ENCODE results near the gene CREM. TPM values are rescaled to one million over a fixed set of nuclear protein-coding genes. Genes with fewer than 3 reads are reported as not detected.
"Not testable (repeated sequence)": the region's sequence is repeated elsewhere in the genome, so short reads cannot be mapped to it uniquely, and the experiment has no call there.

CREM gene
- total RNA-seq, 1 donor from 2014 or later = 46.6 TPM

DNA sequence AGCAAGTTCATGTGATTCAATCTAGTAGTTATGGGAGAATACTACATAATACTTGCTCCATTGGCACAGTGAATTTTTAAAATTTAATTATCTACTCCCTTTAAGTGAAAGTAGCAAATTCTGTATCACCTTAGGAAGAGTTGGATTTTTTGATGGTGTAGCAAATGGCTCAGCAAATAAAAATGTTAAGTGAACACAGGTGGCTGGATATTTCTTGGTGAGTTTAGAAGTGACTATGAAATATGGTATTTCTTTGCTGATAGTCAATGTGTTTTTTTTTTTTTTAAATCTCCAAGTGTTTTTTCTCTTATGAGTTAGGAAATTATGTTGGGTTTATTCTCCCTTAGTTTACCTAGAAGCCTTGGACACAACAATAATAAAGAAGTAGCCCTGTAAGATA is 67.8 kb downstream of the CREM start:
- DNase-seq (ENCODE audit: low read depth) = no peak

DNA sequence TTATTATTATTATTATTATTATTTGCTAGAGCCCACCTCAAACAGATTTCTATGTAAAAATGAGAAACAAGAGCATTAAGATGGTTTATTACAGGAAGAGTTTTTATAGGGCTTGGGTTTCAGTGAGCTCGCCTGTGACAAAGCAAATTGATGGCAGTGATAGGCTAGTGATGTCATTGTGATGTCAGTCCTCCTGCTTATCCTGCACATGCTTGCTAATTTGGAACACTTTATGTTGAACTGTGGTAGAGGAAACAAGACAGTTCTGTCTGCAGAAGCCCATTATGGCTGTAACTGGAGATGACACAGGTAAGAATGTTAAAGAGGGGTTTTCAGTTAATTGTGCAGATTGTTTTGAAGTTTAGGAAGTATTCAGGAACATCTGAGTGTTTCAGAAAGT is 68.3 kb downstream of the CREM start:
- peak; percentile 14 for DNase-seq (ENCODE audit: low read depth)

DNA sequence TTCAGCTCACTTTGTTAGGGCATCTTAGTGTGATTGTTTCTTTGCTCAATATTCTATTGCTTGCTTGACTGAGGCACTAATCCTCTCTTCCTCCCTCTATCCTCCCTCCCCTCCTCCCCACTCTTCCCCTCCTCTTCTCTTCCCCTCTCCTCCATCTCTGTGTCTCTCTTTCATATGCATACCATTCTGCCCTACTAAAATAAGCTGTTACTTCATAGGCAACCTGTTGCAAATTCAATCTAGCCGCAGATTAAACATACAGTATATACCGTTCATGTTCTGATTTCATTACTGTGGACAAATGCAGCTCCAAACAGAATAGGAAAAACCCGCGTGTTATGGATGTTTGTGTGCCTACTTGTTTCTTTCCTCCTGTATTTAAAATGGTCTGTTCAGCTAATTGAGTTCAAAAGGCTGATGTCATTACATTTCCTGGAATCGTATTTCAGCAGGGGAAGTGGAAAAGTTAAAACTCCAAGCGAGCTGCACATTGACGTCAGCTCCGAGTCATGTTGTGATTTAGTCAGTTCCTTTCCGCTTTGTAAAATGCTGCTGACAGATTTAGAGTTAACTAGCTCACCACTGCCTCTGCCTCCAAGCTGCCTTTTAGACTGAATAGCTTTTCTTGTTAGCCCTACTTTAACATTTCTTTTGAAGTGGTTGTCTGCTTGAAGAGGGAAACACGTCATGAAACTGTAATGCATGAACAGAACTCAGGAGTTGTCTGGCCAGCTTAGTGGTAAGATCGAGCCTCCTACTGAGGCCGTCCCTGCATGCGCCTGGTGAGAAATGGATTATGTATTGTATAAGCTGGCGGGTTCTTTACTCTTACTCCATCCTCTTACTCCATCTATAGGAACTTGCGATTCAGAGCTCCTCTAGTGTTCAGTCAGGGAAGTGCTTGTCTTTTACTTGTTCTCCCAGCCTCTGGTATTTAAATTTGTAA is 69.0 kb downstream of the CREM start:
- peak; percentile 95 for DNase-seq (ENCODE audit: low read depth)

DNA sequence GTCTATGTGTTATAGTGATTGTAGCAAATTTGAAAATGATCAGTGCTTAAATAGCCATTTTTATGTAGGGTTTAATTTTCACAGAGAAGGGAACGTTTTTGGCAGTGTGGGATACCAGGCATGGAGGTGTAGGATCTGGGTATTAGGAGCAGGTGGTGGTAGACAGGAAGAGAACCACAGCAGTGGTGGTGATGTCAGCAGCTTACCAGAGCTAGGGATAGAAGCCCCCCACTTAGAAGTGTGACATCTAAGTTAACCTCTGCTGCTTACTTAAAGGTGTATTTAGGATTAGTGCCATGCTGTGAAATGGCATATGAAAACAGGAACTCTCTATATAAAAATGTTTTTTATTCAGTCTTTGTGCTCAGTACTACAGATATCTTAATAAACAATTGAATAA is 73.8 kb downstream of the CREM start:
- no peak for DNase-seq (ENCODE audit: low read depth)

DNA sequence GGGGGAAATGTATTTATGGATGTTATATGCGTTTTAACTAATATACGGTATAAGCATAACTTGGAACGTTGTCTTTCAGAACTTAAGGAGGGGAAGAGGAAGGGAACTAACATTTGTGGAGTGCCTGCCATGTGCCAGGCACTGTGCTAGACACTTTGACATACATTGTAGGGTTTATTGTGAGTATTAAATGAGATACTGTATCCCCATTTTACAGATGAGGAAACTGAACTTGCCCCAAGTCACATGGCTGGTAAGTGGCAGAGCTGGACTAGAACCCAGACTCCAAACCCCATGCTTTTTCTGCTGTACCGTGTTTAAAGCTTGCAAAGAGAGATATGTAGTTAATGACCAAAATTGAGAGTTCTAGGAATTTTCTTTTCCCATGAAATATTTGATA is 74.6 kb downstream of the CREM start:
- DNase-seq (ENCODE audit: low read depth) = no peak

DNA sequence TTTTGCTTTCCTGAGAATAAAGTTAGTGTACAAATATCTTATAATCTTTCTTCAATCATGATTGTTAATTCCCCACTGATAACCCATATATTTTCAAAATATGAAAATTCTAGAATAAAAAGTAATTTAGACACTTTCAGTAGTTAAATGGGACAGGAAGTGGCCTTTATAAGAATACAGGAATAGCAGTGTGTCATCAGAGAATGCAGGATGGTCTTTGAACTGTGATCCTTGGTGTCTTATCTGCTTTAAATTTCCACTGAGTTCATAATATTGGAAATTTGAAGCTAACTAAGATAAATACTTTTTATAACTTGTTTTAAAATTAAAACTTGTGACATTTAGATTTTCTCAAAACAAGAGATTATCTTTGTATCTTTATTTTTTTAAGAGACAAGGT is 75.4 kb downstream of the CREM start:
- DNase-seq (ENCODE audit: low read depth) = no peak

DNA sequence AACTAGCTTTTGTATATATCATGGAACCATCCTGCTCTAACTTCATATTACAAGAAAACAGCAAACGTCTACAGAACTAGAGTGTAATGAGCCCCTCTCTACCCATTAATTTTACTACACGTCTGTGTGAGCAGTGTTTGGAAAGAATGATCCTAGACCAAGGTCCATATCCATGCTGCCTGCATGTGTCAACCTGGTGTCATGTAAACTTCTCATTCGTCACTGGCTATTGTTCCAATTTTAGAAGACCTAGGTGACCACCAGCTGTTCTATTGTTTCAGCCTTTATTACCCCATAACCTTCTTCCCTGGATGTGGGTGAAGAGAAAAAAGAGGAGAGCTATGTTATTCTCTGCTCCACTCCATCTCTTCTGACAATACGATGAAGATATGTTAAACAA is 77.1 kb downstream of the CREM start:
- no peak for DNase-seq (ENCODE audit: low read depth)

DNA sequence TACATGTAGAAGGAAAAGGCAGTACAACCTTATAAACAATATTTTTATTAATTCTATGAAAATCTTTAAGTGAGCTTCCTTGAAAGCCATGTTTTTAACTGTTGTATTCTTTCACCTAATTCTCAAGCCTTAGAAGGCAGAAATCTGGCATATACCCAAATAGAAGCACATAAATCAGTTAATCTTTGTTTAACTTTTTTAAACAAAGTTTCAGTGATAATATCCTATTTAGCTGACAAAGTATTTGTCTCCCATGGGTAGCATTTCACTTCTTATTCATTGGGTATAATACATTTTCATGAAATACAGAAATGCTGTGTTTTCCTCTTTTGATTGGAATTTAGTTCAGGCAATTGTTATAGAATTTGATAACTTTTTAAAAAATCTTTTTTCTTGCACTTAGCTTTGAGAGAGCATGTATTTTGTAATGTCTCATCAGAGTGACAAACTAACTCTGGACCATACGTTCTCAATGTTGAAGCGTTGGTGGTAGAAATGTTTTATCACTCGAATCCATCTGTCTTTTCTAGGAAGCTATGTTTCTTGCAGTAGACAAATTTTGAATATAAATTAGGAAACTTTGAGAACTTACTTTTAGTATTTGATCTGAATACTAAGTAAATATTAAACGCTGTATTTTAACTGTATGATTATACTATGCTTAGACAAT is 78.1 kb downstream of the CREM start:
- DNase-seq (ENCODE audit: low read depth) = no peak

DNA sequence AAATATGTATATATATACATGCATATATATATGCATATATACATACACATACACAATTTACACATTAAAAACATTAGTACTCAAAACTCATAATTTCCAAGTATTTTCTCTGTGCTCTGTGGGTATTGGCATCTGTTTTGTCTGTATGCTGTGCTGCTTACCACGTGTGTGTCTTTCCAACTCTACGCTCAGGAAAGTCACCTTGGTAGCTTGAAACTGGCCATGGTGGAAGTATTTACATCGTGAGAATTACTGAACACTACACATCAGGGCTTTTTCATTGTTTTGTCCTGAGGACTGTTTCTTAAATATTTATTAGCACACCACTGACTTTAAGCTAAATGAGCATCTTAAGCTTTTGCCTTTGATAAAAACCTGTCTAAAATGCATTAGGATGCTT is 79.6 kb downstream of the CREM start:
- no peak for DNase-seq (ENCODE audit: low read depth)

DNA sequence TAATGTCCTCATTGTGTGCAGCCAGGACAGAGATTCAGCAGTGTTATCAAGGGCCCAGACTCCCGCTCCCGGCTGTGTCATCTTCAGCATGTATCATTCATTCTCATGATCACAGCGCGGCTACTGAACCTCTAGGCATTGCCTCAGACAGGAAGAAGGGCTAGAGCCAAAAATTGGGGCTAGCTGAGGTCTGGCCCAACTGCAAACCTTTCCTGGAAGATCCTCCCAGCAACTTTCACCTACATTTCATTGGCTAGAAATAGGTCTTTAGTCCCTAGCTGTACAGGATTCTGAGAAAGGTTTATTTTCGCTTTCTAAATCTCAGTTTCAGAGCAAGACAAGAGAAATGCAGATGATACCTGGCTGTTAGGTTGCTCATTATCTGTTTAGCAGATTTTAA is 81.9 kb downstream of the CREM start:
- no peak for DNase-seq (ENCODE audit: low read depth)

DNA sequence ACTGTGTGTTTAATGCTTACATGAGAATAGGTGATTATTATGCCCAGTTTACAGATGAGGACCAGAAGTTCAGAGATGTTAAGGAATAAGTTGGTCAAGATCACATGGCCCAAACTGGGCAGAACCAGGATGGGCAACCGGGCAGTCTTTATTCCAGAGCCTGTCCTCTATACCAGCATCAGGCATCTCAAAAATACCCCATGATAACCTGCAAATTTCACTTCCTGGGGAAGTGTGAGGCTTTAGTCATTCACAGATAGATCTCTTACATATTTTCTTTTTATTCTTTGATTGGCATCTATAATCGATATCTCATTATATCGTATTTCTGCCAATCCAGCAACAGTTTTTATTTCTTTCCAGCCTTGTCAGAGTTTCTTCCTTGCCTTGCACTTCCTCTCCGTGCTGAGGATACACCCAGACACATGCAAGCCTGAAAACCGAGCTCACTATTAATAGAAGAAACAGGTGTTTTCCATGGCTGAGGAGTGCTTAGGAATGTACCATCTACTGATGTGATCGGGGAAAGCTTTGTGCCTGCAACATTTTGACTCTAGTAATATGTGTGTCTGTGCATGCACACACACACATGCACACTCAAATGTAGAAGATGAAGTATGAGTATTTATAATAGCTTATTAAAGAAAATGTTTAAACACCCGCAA is 82.4 kb downstream of the CREM start:
- no peak for DNase-seq (ENCODE audit: low read depth)

DNA sequence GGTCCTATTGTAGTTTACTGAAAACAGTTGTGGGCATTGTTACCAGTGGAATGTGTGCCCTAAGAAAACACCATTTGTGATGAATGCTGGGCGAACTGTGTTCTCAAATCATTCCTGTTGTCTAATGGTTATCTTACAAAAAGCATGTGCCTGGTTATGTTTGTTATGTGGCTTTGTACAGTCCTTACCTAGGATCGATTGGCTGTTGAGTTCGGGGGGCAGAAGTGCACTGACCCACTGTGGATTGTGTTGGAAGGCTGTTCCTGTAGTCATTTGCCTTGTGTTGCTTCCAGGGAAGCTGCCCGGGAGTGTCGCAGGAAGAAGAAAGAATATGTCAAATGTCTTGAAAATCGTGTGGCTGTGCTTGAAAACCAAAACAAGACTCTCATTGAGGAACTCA is 84.3 kb downstream of the CREM start:
- no peak for DNase-seq (ENCODE audit: low read depth)

DNA sequence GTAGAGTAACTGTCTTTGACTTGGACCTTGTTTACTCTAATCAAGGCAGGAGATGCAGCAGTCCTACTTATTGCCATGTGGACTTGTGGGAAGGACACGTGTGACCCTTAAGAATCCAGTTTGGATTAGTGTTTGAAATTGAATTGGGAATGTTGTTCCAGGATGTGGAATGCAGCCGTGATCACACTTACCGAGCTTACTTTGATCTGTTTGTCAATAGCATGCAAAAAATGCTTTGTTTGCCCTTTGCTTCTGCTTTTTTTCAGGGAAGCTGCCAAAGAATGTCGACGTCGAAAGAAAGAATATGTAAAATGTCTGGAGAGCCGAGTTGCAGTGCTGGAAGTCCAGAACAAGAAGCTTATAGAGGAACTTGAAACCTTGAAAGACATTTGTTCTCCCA is 84.7 kb downstream of the CREM start:
- no peak for DNase-seq (ENCODE audit: low read depth)

DNA sequence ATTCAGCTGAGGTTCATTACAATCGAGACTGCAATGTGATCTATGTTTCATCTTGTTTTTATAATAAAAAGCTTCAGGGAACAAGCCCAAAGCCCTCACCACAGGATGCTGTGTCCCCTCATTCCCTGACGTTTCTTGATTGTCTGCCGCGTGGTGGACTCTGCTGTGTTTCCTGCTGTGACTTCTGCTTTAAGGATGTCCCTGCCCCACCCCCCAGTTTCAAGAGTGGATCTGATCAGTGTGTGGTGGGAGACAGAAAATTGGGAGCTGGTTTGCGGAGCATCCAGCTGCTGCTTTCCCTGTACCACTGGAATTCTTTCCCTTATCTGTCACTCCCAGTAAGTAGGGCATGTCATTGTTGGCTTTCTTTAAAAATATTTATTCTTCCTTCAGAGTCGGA is 86.2 kb downstream of the CREM start:
- no peak for DNase-seq (ENCODE audit: low read depth)

DNA sequence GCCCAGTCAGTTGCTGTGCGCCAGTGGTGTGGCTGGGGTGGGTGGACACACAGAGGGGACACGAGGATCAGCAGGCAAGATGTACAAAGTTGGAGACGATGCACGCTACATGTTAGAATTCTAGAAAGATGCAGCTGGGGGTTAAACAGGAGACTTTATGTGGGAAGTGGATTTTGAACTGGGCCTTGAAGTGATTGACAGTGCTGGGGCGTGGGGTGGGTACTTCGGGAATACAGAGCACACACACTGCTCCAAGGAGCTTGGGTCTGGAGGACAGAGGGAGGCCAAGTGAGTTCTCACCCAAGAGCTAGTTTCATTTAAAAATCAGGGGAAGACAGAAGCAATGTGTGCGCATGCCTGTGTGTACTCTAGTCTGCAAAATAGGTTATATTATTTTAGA is 87.1 kb downstream of the CREM start:
- DNase-seq (ENCODE audit: low read depth) = no peak

DNA sequence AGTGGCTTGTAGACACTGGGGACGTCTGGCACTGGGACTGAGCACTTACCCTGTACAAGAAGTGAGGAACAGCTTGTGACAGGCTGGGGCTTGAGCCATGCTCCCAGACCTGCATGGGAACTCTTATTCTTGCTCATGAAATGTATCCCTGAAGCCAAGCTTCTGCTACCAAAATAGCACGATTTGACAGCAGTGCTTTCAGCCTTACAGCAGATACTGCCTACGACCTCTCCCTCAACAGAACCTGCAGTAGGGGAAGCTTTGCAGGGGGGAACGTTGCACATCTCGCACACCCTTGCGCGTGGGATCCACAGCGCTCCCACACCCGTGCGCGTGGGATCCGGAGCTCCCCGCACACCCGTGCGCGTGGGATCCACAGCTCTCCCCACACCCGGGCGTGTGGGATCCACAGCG is 88.0 kb downstream of the CREM start:
- DNase-seq (ENCODE audit: low read depth) = no peak

DNA sequence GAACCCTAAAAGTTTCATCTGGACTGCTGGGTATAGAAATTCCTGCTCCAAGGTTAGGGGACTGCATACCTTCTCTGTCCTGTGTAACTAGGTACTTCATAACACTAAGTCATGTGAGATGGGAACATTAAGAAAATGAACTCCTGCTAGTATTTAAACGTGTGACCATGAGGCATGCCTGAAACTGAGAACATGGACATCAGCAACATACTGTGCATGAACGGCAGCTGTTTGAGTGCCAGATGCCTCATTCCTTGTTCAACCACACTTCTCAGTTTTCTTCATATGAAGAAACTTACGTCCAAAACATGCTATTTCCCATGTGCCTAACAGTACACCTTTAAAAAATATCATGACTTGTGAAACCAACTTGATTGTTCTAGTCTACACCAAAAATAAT is 88.5 kb downstream of the CREM start:
- no peak for DNase-seq (ENCODE audit: low read depth)

DNA sequence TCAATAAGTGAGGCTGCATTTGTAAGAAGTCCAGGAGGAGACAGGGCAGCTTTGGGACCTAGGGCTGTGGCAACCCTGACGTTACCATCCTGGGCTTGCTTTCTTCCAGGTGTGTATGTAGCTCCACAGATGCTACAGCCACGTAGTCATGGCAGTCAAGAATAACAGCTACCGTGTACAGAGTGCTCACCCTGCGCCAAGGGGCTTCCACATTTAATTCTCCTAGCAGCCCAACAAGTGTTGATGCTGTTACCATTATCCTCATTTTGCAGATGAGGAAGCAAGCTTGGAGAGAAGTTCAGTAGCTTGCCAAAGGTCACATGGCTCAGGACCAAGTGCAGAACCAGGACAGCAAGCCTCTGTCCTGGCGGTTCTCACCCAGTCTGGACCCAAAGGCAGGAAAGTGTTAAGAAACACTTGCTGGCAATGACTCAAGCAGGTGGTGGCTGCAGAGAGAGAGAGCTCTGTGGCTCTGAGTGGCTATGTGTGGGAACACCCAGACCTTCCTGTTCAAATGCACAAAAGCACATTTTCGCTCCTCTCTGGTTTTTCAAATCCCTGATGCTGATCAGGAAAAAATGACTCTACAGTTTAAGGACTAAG is 89.8 kb downstream of the CREM start:
- peak; percentile 68 for DNase-seq (ENCODE audit: low read depth)

DNA sequence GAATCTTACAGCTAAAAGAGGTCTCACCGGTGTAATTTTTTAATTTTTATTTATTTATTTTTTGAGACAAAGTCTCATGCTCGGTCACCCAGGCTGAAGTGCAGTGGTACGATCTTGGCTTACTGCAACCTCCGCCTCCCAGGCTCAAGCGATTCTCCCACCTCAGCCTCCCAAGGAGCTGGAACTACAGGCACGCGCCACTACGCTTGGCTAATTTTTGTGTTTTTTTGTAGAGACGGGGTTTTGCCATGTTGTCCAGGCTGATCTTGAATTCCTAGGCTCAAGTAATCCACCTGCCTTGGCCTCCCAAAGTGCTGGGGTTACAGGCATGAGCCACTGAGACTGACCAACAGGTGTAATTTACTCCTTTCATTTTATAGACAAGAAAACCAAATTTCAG is 90.3 kb downstream of the CREM start:
- DNase-seq (ENCODE audit: low read depth) = not testable (repeated sequence)

DNA sequence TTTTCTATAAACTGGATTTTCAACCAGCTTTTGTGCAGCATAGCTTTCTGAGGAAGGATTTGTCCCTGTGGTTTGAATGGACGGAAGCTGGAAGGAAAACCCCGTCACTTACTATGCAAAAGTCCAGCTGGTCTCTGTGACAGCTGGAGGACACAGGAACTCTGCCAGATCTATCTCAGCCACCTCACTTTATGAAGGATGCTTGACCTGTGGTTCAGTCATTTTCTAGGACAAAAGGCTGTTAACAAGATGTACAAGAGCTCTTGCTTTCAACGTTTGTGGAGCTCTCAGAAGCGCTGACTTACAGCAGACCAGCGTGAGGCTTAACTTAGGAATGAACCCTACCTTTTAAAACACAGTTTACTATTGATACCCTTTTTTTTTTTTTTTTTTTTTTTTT is 90.8 kb downstream of the CREM start:
- DNase-seq (ENCODE audit: low read depth) = no peak

DNA sequence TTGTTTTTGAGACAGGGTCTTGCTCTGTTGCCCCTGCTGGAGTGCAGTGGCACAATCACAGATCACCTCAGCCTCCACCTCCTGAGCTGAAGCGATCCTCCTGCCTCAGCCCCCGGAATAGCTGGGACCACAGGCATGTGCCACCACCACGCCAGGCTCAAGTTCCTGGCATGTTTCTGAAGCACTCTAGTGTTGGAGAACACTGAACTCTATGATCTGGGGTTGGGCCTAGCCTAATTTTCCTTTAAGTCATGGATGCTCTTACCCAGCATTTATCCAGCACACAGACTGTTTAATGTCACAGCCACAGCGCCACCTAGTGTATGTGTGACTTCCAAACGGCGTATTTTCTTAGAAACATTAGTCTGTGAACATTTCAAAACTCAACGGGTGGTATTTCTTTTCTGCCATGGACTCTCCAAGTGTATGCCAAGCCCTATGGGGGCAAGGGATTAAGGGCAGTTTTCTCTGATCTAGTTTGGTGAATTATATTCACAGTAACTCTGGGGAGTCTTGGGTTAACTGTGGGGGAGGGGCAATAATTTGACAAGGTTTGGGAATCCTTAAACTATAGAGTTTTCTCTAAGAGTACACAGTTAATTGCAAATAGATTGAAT is 91.8 kb downstream of the CREM start:
- peak; percentile 84 for DNase-seq (ENCODE audit: low read depth)

DNA sequence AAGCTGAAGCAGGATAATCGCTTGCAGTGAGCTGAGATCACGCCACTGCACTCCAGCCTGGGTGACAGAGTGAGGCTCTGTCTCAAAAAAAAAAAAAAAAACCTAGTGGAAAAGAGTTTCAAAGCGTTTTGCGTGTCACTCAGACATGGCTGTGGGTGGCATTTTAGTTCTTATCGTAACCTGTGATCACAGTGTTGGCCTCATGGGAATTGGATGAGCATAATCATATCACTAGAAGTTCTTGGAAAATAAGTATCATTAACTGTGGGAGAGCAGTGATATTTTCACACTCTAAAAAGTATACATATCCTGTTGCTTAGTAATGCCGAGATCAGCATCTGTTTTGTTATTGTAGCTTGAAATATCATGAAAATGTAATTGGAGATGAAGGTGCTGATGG is 92.6 kb downstream of the CREM start:
- no peak for DNase-seq (ENCODE audit: low read depth)
